Stimulated activated CD8-positive, alpha-beta memory T cell treated with anti-CD3 and anti-CD28 coated beads, Interleukin-4, amount 100 ng/mL, for 48 hours (primary cell): ENCODE data around the gene ADAMTS2.

ENCODE experiments used
- DNase-seq: peaks from one replicate; pipeline ENCODE4 v3.0.0-alpha.2; 2020

Gene ADAMTS2

GRCh38 chr5:179275941-179276837 lies 69.1 kb downstream of the ADAMTS2 start:
- no peak for DNase-seq

DNA sequence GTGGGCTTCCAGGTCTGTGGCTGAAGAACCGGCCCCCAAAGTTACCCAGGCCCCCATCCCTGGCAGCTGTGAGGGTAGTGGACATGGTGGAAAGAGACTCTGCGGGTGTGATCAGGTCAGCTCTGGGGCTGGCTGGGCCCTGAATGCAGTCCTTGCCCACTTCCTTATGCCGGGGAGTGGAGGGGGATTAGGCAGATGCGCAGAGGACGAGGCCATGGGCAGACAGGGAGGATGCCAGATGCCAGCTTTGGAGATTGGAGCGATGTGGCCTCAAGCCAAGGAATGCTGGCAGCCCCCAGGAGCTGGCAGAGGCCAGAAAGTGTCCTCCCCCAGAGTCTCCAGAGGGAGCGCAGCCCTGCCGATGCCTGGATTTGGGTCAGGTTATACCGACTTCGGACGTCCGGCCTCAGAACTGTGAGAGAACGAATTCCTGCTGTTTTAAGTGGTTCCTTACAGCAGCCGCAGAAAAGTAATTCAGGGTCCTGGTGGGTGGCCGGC lies 69.8 kb downstream of the ADAMTS2 start:
- DNase-seq, result no peak

GRCh38 chr5:179274321-179275315 lies 70.6 kb downstream of the ADAMTS2 start:
- DNase-seq, result no peak

DNA sequence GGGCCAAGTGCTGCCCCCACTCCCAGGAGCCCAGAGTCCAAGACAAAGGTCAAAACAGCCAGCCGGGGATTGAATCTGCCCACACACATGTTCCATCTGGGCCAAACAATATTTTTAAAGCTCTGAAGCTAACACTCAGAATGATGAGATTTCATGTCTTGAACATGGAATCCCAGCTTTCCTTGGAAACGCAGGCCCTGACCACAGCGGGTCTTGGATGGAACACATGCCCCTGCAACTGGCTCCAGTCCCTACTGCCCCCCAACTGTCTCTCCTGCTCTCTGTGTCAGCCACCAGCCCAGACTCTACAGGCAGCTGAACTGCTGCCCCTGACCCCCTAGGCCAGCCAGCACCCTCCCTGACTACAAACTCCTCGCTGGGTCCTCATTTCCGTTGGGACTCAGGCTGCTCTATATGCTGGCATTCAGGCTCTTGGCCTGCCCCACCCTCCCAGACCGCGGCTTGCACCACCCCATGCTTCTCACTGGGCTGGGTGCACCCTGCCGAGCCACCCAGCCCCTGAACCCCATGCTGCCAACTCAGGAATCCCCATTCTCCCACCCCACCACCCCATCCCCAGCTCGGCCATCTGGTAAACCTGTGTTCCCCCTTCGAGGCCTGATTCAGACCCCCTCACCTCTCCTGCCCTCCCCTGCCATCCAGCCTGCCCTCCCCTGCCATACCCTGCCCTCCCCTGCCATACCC lies 71.7 kb downstream of the ADAMTS2 start:
- no peak for DNase-seq

DNA sequence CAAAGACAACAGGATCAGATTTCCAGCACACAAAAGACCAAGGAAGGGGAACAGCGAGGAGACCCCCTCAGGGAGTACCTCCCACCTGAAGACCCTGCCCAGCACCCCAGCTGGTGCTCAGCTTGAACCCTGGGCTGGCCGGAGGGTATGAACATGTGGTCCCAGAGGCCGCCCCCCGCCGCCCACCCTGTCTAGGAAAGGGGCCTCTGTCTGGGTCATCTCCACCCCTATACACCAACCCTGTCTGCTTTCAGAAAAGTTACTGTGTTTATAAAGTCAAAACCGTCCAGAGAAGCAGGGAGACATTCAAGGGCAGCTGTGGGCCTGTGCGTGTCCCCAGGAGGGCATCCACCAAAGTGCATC lies 72.2 kb downstream of the ADAMTS2 start:
- no peak for DNase-seq

DNA sequence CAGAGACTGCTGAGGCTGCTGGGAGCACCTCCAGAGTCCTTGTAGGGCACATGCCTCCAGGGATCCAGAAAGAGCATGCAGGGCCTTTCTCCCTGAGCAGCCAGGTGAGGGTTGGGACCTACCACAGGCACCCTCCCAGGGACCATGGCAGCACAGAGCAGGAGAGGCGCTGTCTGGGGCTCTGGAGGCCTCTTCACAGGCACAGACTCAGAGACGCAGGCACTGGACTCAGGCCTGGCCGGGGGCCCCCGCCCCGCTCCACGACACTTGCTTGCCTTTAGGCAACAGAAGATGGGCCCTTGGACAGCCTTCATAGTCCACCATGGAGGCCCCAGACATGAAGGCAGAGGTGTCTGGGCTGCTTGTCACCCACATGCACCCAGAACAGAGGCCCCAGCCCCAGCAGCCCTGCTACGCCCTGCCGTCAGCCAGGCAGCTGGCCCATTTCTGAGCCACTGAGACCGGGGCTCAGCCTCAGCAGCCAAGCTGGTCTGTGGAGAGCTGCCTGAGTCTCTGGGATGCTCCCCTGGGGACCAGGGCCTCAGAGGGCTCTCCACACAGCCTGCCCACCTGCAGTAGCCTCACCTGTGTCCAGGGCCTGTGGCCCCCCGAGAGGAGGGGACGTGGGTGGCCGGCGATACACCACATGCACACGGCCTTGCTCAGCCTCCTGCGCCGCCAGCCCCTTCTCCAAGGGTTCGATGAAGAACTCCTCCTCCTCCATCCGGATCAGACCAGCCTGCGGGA lies 72.8 kb downstream of the ADAMTS2 start:
- no peak for DNase-seq

- no peak for DNase-seq
These were observed 73.4 kb downstream of the ADAMTS2 start for GRCh38 chr5:179271821-179272325.

- no peak for DNase-seq
These were observed 73.9 kb downstream of the ADAMTS2 start for GRCh38 chr5:179271428-179271734.

- DNase-seq, result no peak
These were observed 74.5 kb downstream of the ADAMTS2 start for GRCh38 chr5:179270581-179271427.

GRCh38 chr5:179269781-179270543 lies 75.3 kb downstream of the ADAMTS2 start:
- DNase-seq, result no peak

- DNase-seq, result no peak
These were observed 76.1 kb downstream of the ADAMTS2 start for GRCh38 chr5:179268966-179269693.

GRCh38 chr5:179268399-179268952 lies 76.8 kb downstream of the ADAMTS2 start:
- no peak for DNase-seq

- no peak for DNase-seq
These were observed 77.6 kb downstream of the ADAMTS2 start for GRCh38 chr5:179267671-179268083.

DNA sequence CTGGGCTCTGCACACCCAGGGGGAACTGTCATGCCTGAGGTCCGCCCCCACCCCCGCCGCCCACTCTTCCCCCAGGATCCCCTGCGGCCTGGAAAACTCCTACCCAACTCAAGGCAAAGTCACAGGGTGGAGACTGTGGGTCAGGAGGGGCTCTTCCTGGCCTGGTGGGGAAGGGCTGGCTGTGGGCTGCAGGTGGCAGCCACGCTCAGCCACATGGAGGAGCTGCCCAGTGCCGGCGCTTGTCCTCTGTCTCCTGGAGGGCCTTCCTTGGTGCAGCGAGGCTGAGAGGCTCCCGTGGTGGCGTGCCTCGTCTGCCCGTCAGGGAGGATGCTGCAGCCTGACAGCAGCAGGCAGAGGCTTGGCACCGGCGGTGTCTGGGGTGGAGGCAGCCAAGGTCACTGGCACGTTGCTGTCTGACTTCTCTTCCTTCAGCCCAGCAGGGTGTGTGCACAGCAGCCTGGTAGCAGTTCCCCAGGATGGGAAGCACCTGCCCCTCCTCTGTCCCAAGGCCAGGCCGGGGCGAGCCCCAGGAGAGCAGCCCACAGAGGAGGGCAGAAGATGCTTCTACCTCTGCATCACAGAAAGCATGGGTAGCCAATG lies 78.1 kb downstream of the ADAMTS2 start:
- DNase-seq, result no peak

- no peak for DNase-seq
These were observed 78.8 kb downstream of the ADAMTS2 start for GRCh38 chr5:179266291-179267070.

DNA sequence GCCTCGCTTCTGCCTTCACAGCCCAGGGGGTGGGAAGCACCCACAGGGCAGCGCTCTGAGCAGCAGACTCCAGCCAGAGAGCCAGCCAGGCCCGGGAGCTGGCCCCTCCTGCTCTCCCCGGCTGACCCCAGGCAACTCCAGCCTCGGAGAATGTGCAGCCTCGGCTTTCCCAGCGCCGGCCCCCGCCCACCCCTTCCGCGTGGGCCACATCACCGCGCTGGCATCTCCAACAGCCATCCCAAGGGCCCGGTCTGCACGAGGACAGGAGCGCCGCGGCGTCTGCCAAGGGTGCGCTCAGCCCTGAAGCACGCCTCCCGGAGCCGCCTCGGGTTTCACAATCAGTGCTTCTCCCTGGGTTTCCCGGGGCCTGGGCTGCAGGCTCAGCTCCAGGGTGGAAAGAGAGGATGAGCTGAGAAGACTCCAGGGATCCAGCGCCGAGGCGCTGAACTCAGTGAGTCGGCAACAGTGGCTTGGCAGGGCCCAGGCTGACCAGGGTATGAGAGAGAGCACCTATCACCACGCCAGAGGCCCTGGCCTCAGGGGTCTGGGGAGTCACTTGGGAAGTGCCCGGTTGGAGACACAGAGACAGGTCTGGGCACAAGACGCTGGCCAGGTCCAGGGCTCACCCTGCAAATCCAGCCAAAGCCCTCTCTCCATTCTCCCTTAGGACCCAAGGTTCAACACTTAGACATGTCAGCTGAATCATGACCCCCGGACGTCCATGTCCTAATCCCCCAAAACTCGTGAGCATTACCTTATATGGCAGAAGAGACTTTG lies 79.6 kb downstream of the ADAMTS2 start:
- DNase-seq, result no peak
